ENCODE results near the gene CNN1. TPM values are rescaled to one million over a fixed set of nuclear protein-coding genes. Genes with fewer than 3 reads are reported as not detected.
"Not testable (repeated sequence)": the region's sequence is repeated elsewhere in the genome, so short reads cannot be mapped to it uniquely, and the experiment has no call there.

CNN1 gene
- polyA plus RNA-seq, 1 of the 3 experiments (the other 2 are of a cell fraction), result 4.6 TPM

DNA sequence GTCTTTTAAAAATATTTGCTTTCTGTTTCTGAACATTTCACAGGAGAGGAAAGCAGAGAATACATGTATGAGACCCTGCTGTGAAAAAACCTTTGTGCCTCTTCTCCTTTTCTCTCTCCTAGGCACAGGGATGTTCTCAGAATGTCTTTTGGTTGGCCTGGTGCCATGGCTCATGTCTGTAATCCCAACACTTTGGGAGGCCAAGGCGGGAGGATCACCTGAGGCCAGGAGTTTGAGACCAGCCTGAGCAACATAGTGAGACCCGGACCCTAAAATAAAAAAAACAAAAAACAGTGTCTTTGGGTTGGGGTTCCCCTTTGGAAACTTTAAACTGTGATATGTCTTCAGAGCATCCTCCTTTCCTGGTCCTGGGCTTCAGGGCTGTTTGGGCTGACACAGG is 60.1 kb downstream of the CNN1 start (continued):
- TF ChIP-seq RXRA (IDR thresholded peaks at IDR 0.05; ENCODE audit: borderline replicate concordance, low read depth), result no peak

DNA sequence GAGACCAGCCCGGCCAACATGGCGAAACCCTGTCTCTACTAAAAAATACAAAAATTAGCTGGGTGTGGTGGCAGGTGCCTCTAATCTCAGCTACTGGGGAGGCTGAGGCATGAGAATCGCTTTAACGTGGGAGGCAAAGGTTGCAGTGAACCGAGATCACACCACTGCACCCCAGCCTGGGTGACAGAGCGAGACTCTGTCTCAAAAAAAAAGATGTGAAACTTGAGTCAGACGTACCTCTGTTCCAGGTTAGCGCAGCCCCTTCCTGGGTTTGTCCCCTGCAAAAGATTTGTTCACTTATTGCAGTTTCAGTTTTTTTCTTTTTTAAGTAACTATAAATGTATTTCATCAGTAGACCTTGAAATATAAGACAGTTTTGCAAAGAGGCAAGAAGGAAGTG is 61.1 kb downstream of the CNN1 start:
- H2AFZ ChIP-seq (ENCODE audit: low read depth); POLR2A ChIA-PET; H3K4me2 ChIP-seq; DNase-seq; H3K27ac ChIP-seq (ENCODE audit: low read depth in 2 of 2, low read length in 1 of 2); CTCF ChIA-PET; H3K4me3 ChIP-seq (ENCODE audit: low read depth in 2 of 2, low read length in 1 of 2); H3K27me3 ChIP-seq (ENCODE audit: insufficient read depth); H3K4me1 ChIP-seq (ENCODE audit: control insufficient read depth in 1 of 2, insufficient read depth in 2 of 2, low read depth in 1 of 2, low read length in 1 of 2); H3K9me2 ChIP-seq; H3K9me3 ChIP-seq; H3K9ac ChIP-seq; H3F3A ChIP-seq (replicated peaks; ENCODE audit: insufficient read depth): not testable (repeated sequence)
- Histone ChIP-seq H4K20me1 (ENCODE audit: insufficient read depth) (peaks cover 44% of the 10 kb centered on the region), H3K79me2 (ENCODE audit: insufficient read depth) (peaks cover 75% of the 10 kb centered on the region), H3K36me3 (replicated peaks in 1 of 2; ENCODE audit: control insufficient read depth in 1 of 2, insufficient read depth in 2 of 2, low read length in 1 of 2) (peaks cover 7 to 50% of the 10 kb centered on the region in 2 experiments)
- 99% methylated on average over 8 of the region's 8 CpGs for WGBS (ENCODE audit: low lambda C conversion rate)

Small RNA genes within 50 kb of the gene (small RNA-seq; reads per million reads assigned to genes)
- 0 to 1.5 (median 0) reads per million in 7 experiments for gene MIR7974
- 0 to 4.7 (median 0) reads per million in 7 experiments for gene RN7SL833P

Other genes with a start within 250 kb of the CNN1 start
- not detected in 2 replicates for gene TSPAN16, start 242.7 kb upstream of the CNN1 start, polyA plus RNA-seq (2012; rRNA removed)
- gene RAB3D, start 199.2 kb upstream of the CNN1 start, polyA plus RNA-seq (2012; rRNA removed), result 25.0 and 27.0 TPM in 2 replicates
- gene TMEM205, start 192.6 kb upstream of the CNN1 start, polyA plus RNA-seq (2012; rRNA removed), result 209 and 219 TPM in 2 replicates
- 25.2 and 30.1 TPM in 2 replicates for gene CCDC159, start 192.3 kb upstream of the CNN1 start, polyA plus RNA-seq (2012; rRNA removed)
- 18.9 and 26.2 TPM in 2 replicates for gene PLPPR2, start 183.4 kb upstream of the CNN1 start, polyA plus RNA-seq (2012; rRNA removed)
- gene SWSAP1, start 164.2 kb upstream of the CNN1 start, polyA plus RNA-seq (2012; rRNA removed), result 2.8 and 3.0 TPM in 2 replicates
- gene EPOR, start 154.5 kb upstream of the CNN1 start, polyA plus RNA-seq (2012; rRNA removed), result 15.4 and 16.8 TPM in 2 replicates
- 13.3 and 13.5 TPM in 2 replicates for gene RGL3, start 119.5 kb upstream of the CNN1 start, polyA plus RNA-seq (2012; rRNA removed)
- gene ODAD3, start 103.7 kb upstream of the CNN1 start, polyA plus RNA-seq (2012; rRNA removed), result 3.2 and 4.2 TPM in 2 replicates
- 198 and 502 TPM in 2 replicates for gene PRKCSH, start 103.2 kb upstream of the CNN1 start, polyA plus RNA-seq (2012; rRNA removed)
- 0.48 and 0.68 TPM in 2 replicates for gene ELAVL3, start 57.8 kb upstream of the CNN1 start, polyA plus RNA-seq (2012; rRNA removed)
- 14.5 and 14.7 TPM in 2 replicates for gene ZNF653, start 33.0 kb upstream of the CNN1 start, polyA plus RNA-seq (2012; rRNA removed)
- gene ECSIT, start 9.7 kb upstream of the CNN1 start, polyA plus RNA-seq (2012; rRNA removed), result 35.6 and 43.8 TPM in 2 replicates
- 139 and 157 TPM in 2 replicates for gene ELOF1, start 20.4 kb downstream of the CNN1 start, polyA plus RNA-seq (2012; rRNA removed)
- gene ACP5, start 38.8 kb downstream of the CNN1 start, polyA plus RNA-seq (2012; rRNA removed), result 0.87 and 1.6 TPM in 2 replicates
- 5.8 and 9.1 TPM in 2 replicates for gene ZNF627, start 58.6 kb downstream of the CNN1 start, polyA plus RNA-seq (2012; rRNA removed)
- gene ZNF823, start 200.1 kb downstream of the CNN1 start, polyA plus RNA-seq (2012; rRNA removed), result 1.5 and 2.2 TPM in 2 replicates
- 3.2 and 5.5 TPM in 2 replicates for gene ZNF441, start 228.1 kb downstream of the CNN1 start, polyA plus RNA-seq (2012; rRNA removed)